GM19395 (cell line): ENCODE results near the gene WDR38.

Experiments
- ATAC-seq: cut with Tn5 transposase; IDR thresholded peaks from one replicate; pipeline ENCODE4 v1.9.1; 2021; ENCODE audit warnings: mild to moderate bottlenecking, moderate library complexity; ENCODE audit not compliant: unreplicated experiment

The WDR38 gene

GRCh38 chr9:124880501-124880900 is 27.2 kb downstream of the WDR38 start:
- ATAC-seq = no peak

GRCh38 chr9:124881138-124881743 is 28.0 kb downstream of the WDR38 start:
- ATAC-seq = no peak

- no peak for ATAC-seq
Measured at GRCh38 chr9:124882231-124882630, 29.0 kb downstream of the WDR38 start.

- ATAC-seq = no peak
Measured at GRCh38 chr9:124884376-124884775, 31.1 kb downstream of the WDR38 start.

GRCh38 chr9:124885551-124885950 is 32.3 kb downstream of the WDR38 start:
- ATAC-seq = no peak

GRCh38 chr9:124886461-124886860 is 33.2 kb downstream of the WDR38 start:
- ATAC-seq = no peak

GRCh38 chr9:124886866-124887492 is 33.7 kb downstream of the WDR38 start:
- no peak for ATAC-seq

GRCh38 chr9:124887832-124888231 is 34.6 kb downstream of the WDR38 start:
- ATAC-seq = no peak

GRCh38 chr9:124889006-124889405 is 35.7 kb downstream of the WDR38 start:
- ATAC-seq = no peak

- no peak for ATAC-seq
Measured at GRCh38 chr9:124890179-124890578, 36.9 kb downstream of the WDR38 start.

- no peak for ATAC-seq
Measured at GRCh38 chr9:124894035-124894740, 40.9 kb downstream of the WDR38 start.

GRCh38 chr9:124894741-124895170 is 41.5 kb downstream of the WDR38 start:
- ATAC-seq = no peak

GRCh38 chr9:124897570-124898460 is 44.6 kb downstream of the WDR38 start:
- no peak for ATAC-seq

- no peak for ATAC-seq
Measured at GRCh38 chr9:124899845-124900244, 46.6 kb downstream of the WDR38 start.

GRCh38 chr9:124906966-124907365 is 53.7 kb downstream of the WDR38 start:
- no peak for ATAC-seq
